Osteoblast (primary cell): ENCODE data around the gene CBX2. TPM values are rescaled to one million over a fixed set of nuclear protein-coding genes. Genes with fewer than 3 reads are reported as not detected.

Source experiments
- DNase-seq: peaks from one replicate; pipeline ENCODE4 v3.0.0; 2011; ENCODE audit warnings: low spot score, mixed read lengths; ENCODE audit not compliant: insufficient read length; ENCODE audit errors: missing footprints
- H2AFZ ChIP-seq: 2 replicates; pipeline ENCODE4 v1.6.0; 2011; ENCODE audit warnings: mild to moderate bottlenecking, low read length
- H3K27ac ChIP-seq: 2 replicates; pipeline ENCODE4 v1.5.1; 2011; ENCODE audit warnings: mild to moderate bottlenecking, low read depth, low read length, moderate library complexity
- H3K27me3 ChIP-seq: 2 replicates; pipeline ENCODE4 v1.6.0; 2012; ENCODE audit warnings: mild to moderate bottlenecking, control low read depth, inconsistent platforms, low read length, moderate library complexity; ENCODE audit not compliant: insufficient read depth
- H3K36me3 ChIP-seq: 2 replicates; pipeline ENCODE4 v1.5.1; 2011; ENCODE audit warnings: mild to moderate bottlenecking, low read length, control low read depth, moderate library complexity; ENCODE audit not compliant: insufficient read depth
- H3K4me1 ChIP-seq: 2 replicates; pipeline ENCODE4 v1.5.1; 2011; ENCODE audit warnings: mild to moderate bottlenecking, low read length, control low read depth, moderate library complexity; ENCODE audit not compliant: insufficient read depth
- H3K4me2 ChIP-seq: 2 replicates; pipeline ENCODE4 v1.6.0; 2011; ENCODE audit warnings: mild to moderate bottlenecking, low read length; ENCODE audit not compliant: insufficient read depth
- H3K4me3 ChIP-seq: fragments of 200-600 bp; sonication (generic); 3 replicates; pipeline ENCODE4 v1.5.1; 2012; ENCODE audit warnings: mild to moderate bottlenecking, low read length, inconsistent platforms; ENCODE audit not compliant: insufficient read depth
- H3K79me2 ChIP-seq: 2 replicates; pipeline ENCODE4 v1.6.0; 2012; ENCODE audit warnings: mild to moderate bottlenecking, low read length, control low read depth, inconsistent platforms; ENCODE audit not compliant: insufficient read depth
- H3K9me3 ChIP-seq: 2 replicates; pipeline ENCODE4 v1.5.1; 2011; ENCODE audit warnings: low read depth, low read length, control low read depth
- H4K20me1 ChIP-seq: 2 replicates; pipeline ENCODE4 v1.6.0; 2012; ENCODE audit warnings: mild to moderate bottlenecking, low read length, control low read depth; ENCODE audit not compliant: insufficient read depth
- total RNA-seq: library from RNA; depleted of rRNA; stranded (reverse); fragments of >200 nt; gene quantifications from 2 replicates; pipeline ENCODE4 v1.2.3, GENCODE V29; 2012
- TF ChIP-seq, protein P1 (sequence below): IDR thresholded peaks from 2 replicates; pipeline ENCODE4 v1.5.1; 2011; ENCODE audit warnings: mild to moderate bottlenecking, low read depth, low read length, moderate library complexity; ENCODE audit errors: extremely low read depth

The CBX2 gene
- total RNA-seq, 1 donor, result 1.1 TPM

DNA sequence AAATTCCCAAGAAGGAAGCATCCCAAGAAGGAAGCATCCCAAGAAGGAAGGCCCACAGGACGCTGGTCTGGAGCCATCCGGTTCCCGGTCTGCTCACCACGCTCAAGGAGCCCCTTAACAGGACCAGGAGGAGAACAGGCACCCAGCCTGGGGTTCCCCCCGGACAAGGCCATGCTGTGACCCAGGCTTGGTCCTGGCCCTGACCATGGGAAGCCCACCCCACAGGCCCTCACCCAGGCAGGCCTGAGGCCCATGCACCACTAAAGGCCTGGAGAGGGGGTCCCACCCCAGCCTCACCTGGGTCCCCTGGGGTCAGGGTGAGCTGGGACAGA lies 47.5 kb upstream of the CBX2 start:
- Histone ChIP-seq H3K79me2 (no peaks in the 10 kb centered on the region), H3K27ac (no peak overlapping the region), H4K20me1 (no peaks in the 10 kb centered on the region), H3K4me1 (peaks cover 3% of the 10 kb centered on the region), H3K36me3 (no peaks in the 10 kb centered on the region), H3K9me3 (no peaks in the 10 kb centered on the region), H3K4me2 (no peak overlapping the region), H3K27me3 (no peaks in the 10 kb centered on the region), H3K4me3 (no peak overlapping the region), H2AFZ (no peak overlapping the region)
- no peak for DNase-seq
- TF ChIP-seq, protein P1, sequence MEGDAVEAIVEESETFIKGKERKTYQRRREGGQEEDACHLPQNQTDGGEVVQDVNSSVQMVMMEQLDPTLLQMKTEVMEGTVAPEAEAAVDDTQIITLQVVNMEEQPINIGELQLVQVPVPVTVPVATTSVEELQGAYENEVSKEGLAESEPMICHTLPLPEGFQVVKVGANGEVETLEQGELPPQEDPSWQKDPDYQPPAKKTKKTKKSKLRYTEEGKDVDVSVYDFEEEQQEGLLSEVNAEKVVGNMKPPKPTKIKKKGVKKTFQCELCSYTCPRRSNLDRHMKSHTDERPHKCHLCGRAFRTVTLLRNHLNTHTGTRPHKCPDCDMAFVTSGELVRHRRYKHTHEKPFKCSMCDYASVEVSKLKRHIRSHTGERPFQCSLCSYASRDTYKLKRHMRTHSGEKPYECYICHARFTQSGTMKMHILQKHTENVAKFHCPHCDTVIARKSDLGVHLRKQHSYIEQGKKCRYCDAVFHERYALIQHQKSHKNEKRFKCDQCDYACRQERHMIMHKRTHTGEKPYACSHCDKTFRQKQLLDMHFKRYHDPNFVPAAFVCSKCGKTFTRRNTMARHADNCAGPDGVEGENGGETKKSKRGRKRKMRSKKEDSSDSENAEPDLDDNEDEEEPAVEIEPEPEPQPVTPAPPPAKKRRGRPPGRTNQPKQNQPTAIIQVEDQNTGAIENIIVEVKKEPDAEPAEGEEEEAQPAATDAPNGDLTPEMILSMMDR, result no peak

DNA sequence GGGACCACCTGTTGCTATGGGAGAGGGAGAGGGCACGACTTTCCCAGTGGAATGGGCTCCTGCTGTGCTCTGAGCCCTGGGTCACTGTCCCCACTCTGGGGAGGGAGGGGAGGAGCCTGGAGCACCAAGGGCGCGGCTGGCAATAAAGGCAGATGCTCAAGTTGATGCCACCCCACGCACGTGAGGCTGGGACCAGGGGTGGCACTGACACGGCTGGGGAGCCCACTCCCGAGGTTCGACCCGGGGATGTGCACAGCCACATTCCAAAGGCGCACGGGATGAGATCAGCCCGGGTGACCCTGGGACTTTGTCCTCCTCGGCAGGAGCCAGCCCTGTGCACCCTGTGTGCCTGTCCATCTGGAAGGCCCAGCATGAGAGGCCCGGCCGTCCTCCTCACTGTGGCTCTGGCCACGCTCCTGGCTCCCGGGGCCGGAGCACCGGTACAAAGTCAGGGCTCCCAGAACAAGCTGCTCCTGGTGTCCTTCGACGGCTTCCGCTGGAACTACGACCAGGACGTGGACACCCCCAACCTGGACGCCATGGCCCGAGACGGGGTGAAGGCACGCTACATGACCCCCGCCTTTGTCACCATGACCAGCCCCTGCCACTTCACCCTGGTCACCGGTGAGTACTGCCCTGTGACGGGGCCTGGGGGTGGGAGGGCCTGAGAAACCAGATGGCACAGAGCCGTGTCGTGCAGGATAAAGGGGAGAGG lies 47.0 kb upstream of the CBX2 start, which contains the start of gene ENPP7:
ENPP7 (plus strand) TSS at position 175 of the 715 bp plus-strand sequence; CDS start at position 372, 197 bp downstream.
- Histone ChIP-seq H3K27me3 (no peaks in the 10 kb centered on the region), H3K4me2 (no peak within 1 kb of the TSS), H3K27ac (no peak within 1 kb of the TSS), H3K4me1 (peaks cover 3% of the 10 kb centered on the region), H4K20me1 (no peaks in the 10 kb centered on the region), H3K36me3 (no peaks in the 10 kb centered on the region), H3K4me3 (no peak within 1 kb of the TSS), H3K9me3 (no peaks in the 10 kb centered on the region), H3K79me2 (no peaks in the 10 kb centered on the region), H2AFZ (no peak within 1 kb of the TSS)
- TF ChIP-seq, protein P1, result no peak
- DNase-seq, result peak; percentile 39

DNA sequence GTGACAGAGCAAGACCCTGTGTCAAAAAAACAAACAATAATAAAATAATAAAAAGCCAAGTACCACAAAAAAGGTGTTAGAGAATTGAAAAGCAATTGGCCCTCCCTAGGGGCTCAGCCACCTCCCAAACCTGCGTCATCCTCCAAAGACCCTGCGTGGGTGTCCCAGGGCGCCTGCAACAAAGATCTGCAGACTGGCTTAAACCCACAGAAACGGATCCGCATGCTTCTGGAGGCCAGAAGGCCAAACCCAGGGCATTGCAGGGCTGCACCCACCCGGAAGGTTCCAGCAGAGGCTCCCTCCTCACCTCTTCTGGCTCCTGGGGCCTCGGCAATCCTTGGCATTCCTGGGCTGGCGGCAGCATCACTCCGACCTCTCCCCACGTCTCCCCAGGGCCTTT lies 45.7 kb upstream of the CBX2 start:
- peaks cover 3% of the 10 kb centered on the region for H3K4me1 ChIP-seq
- no peaks in the 10 kb centered on the region for H3K79me2 ChIP-seq
- no peaks in the 10 kb centered on the region for H3K9me3 ChIP-seq
- no peaks in the 10 kb centered on the region for H3K36me3 ChIP-seq
- no peak overlapping the region for H3K4me3 ChIP-seq
- no peaks in the 10 kb centered on the region for H3K27me3 ChIP-seq
- H3K4me2 ChIP-seq, result no peak overlapping the region
- DNase-seq, result peak; percentile 36
- TF ChIP-seq, protein P1, result no peak
- H4K20me1 ChIP-seq, result no peaks in the 10 kb centered on the region
- no peak overlapping the region for H3K27ac ChIP-seq
- H2AFZ ChIP-seq, result no peak overlapping the region

DNA sequence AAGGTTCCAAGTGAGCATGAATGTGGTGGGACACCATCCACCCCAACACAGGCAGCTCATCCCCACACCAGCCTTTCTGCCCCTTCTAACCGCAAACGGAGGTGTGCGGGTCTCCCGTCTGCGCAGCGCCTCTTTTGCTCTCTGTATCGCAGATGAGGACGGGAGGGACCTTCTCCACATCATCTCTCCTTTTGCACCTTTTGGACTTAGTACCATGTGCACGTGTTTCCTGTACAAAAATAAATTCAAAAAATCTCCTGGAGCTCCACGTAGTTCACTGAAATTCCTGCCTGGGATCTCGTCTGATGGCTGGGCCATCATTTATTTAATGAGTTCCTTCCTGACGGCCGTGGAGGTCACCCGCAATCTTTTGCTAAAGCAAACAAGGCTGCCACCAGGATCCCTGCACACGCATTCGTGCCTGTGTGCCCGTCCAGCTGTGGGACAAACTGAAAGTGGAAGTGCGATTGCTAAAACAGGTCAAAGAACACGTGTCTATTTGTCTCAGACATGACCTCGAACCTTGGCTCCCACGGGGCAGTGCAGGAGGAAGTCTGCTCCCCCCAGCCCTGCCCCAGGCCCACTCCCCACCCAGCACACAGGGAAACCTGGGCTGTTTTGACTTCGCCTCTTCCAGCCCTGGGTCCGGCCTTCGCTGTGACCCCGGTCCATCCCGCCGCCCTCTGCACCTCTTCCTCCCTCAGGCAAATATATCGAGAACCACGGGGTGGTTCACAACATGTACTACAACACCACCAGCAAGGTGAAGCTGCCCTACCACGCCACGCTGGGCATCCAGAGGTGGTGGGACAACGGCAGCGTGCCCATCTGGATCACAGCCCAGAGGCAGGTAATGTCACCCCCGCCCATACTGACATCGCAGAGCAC lies 44.9 kb upstream of the CBX2 start:
- Histone ChIP-seq H4K20me1 (no peaks in the 10 kb centered on the region), H3K4me1 (peaks cover 3% of the 10 kb centered on the region), H3K27me3 (peaks cover 4% of the 10 kb centered on the region), H3K79me2 (no peaks in the 10 kb centered on the region), H3K4me3 (no peak overlapping the region), H3K9me3 (no peaks in the 10 kb centered on the region), H3K27ac (no peak overlapping the region), H3K4me2 (peak overlapping the region; percentile 45), H3K36me3 (no peaks in the 10 kb centered on the region), H2AFZ (peak overlapping the region; percentile 65)
- DNase-seq, result peak; percentile 82
- TF ChIP-seq, protein P1, result no peak
